ENCODE measurements around the gene CDK10. TPM values are rescaled to one million over a fixed set of nuclear protein-coding genes. Genes with fewer than 3 reads are reported as not detected.

CDK10 gene
- total RNA-seq, 4 donors from 2014 or later = 32.6 to 93.6 (median 65.7) TPM

GRCh38 chr16:89642574-89642973 lies 43.9 kb upstream of the CDK10 start:
- Histone ChIP-seq H3K27me3 (no peaks in the 10 kb centered on the region), H3K36me3 (peaks cover 7 to 37% (median 20%) of the 10 kb centered on the region in 3 donors), H3K4me3 (no peak overlapping the region), H3K4me1 (peaks cover 0 to 20% (median 6%) of the 10 kb centered on the region in 4 donors), H3K27ac (no peak overlapping the region), H3K9me3 (no peaks in the 10 kb centered on the region)
- 74 to 79% methylated on average over 13 of the region's 13 CpGs for WGBS, 2 donors
- TF ChIP-seq EP300 (IDR thresholded peaks at IDR 0.05) (no peak), CTCF (IDR thresholded peaks at IDR 0.05) (no peak), POLR2A (IDR thresholded peaks at IDR 0.05) (no peak)
- DNase-seq (ENCODE audit: low spot score in 2 of 2) = no peak

GRCh38 chr16:89643769-89644300 lies 42.7 kb upstream of the CDK10 start:
- DNase-seq (ENCODE audit: low spot score in 2 of 2) = no peak
- Histone ChIP-seq H3K4me1 (peaks cover 0 to 20% (median 6%) of the 10 kb centered on the region in 4 donors), H3K36me3 (peaks cover 7 to 43% (median 20%) of the 10 kb centered on the region in 3 donors), H3K9me3 (no peaks in the 10 kb centered on the region), H3K4me3 (no peak overlapping the region), H3K27me3 (no peaks in the 10 kb centered on the region), H3K27ac (no peak overlapping the region)
- WGBS, 2 donors = 67 to 74% methylated on average over 14 of the region's 14 CpGs
- TF ChIP-seq CTCF (IDR thresholded peaks at IDR 0.05) (no peak), POLR2A (IDR thresholded peaks at IDR 0.05) (no peak), EP300 (IDR thresholded peaks at IDR 0.05) (no peak)

- no peak for DNase-seq (ENCODE audit: low spot score in 2 of 2)
- 71 to 88% methylated on average over 11 of the region's 11 CpGs for WGBS, 2 donors
- Histone ChIP-seq H3K36me3 (peaks cover 7 to 56% (median 20%) of the 10 kb centered on the region in 3 donors), H3K4me3 (no peak overlapping the region), H3K27me3 (no peaks in the 10 kb centered on the region), H3K27ac (no peak overlapping the region), H3K9me3 (no peaks in the 10 kb centered on the region), H3K4me1 (peaks cover 0 to 18% (median 6%) of the 10 kb centered on the region in 4 donors)
- TF ChIP-seq POLR2A (IDR thresholded peaks at IDR 0.05) = no peak
Measured at GRCh38 chr16:89645122-89645521, 41.4 kb upstream of the CDK10 start.

GRCh38 chr16:89646270-89646669 lies 40.2 kb upstream of the CDK10 start:
- no peak for DNase-seq (ENCODE audit: low spot score in 2 of 2)
- H3K36me3 ChIP-seq = peaks cover 7 to 68% (median 20%) of the 10 kb centered on the region in 3 donors
- no peak overlapping the region for H3K4me3 ChIP-seq
- 91 to 98% methylated on average over 18 to 22 of the region's 22 CpGs for WGBS, 2 donors
- H3K4me1 ChIP-seq = peaks cover 0 to 9% (median 0%) of the 10 kb centered on the region in 4 donors
- no peaks in the 10 kb centered on the region for H3K9me3 ChIP-seq
- TF ChIP-seq CTCF (IDR thresholded peaks at IDR 0.05) = no peak
- TF ChIP-seq POLR2A (IDR thresholded peaks at IDR 0.05) = no peak
- TF ChIP-seq EP300 (IDR thresholded peaks at IDR 0.05) = no peak
- no peaks in the 10 kb centered on the region for H3K27me3 ChIP-seq
- no peak overlapping the region for H3K27ac ChIP-seq

GRCh38 chr16:89646906-89647305 lies 39.6 kb upstream of the CDK10 start:
- WGBS, 2 donors = 91 to 94% methylated on average over 12 of the region's 12 CpGs
- no peak overlapping the region for H3K4me3 ChIP-seq

More at GRCh38 chr16:89646906-89647305, 39.6 kb upstream of the CDK10 start:
- no peak for DNase-seq (ENCODE audit: low spot score in 2 of 2)
- no peak for TF ChIP-seq CTCF (IDR thresholded peaks at IDR 0.05)
- no peak for TF ChIP-seq EP300 (IDR thresholded peaks at IDR 0.05)
- no peak for TF ChIP-seq POLR2A (IDR thresholded peaks at IDR 0.05)
- peaks cover 0 to 3% (median 0%) of the 10 kb centered on the region in 4 donors for H3K4me1 ChIP-seq
- peaks cover 10 to 74% (median 20%) of the 10 kb centered on the region in 3 donors for H3K36me3 ChIP-seq
- H3K27ac ChIP-seq = no peak overlapping the region
- no peaks in the 10 kb centered on the region for H3K27me3 ChIP-seq
- no peaks in the 10 kb centered on the region for H3K9me3 ChIP-seq

Data from tibial nerve (tissue), 4 donors.